NCI-H446 (cell line): ENCODE data around the gene WASF1.
"Not testable (repeated sequence)": the region's sequence is repeated elsewhere in the genome, so short reads cannot be mapped to it uniquely, and the experiment has no call there.

Experiments
- DNase-seq, 2 experiments: peaks; one replicate each; lab custom pipeline; 2025; lab: John Stamatoyannopoulos, UW

The WASF1 gene

DNA sequence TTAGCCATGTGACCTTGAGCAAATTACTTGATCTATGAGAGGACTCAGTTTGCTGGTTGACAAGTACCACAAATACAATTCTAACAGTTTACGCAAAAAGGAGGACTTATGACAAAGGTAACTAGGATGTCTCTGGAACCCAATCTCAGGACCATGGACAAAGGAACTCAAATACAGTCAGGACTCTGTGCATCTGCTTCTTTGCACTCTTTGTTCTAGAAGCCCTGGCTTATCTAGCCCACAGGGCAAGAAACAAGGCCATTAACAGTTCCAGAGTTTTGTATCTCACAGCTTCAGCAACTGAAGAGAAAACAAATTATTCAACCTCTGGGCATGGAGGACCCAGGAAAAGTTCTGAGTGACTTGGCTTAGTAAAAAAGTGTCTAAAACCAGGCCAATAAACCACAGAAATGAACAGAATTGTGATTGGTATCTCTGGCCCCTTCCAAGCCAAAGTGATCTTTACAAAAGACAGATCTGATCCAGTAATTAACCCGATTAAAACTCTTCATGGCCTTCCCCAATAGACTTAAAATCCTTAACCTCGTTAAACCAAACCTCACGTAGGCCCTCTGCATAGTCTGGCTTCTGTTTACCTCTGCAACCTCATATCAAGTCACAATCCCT lies 5.9 kb downstream of the WASF1 start:
- no peak for DNase-seq

DNA sequence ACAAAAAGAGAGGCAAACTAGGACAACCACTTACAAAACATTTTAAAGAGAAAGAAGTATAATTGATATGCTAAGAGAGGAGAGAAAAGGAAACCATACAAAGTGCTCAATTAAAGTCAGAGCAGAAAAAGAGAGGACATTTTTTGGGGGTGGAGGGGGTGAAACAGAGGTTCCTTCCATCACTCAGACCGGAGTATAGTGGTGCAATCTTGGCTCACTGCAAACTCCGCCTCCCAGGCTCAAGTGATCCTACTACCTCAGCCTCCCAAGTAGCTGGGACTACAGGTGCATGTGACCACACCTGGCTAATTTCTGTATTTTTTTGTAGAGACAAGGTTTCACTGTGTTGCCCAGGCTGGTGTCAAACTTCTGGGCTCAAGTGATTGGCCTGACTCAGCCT lies 9.4 kb downstream of the WASF1 start:
- DNase-seq: no peak

DNA sequence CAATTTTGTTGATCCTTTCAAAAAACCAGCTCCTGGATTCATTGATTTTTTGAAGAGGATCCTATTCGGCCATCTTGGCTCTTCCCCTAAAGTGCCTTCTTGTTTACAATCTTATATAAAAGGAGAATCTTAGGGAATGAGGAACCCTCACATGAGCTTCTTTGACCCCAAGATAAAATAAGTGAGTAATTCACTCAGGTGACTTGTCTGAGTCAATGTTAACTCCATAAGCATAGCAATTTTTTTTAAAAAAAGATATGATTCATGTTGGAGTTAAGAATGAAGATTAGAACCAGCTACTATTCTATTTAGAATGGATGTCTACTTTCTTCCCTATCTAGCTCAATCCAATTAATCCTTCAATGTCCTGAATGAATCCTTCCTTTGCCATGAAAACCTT lies 21.0 kb downstream of the WASF1 start:
- DNase-seq: no peak

DNA sequence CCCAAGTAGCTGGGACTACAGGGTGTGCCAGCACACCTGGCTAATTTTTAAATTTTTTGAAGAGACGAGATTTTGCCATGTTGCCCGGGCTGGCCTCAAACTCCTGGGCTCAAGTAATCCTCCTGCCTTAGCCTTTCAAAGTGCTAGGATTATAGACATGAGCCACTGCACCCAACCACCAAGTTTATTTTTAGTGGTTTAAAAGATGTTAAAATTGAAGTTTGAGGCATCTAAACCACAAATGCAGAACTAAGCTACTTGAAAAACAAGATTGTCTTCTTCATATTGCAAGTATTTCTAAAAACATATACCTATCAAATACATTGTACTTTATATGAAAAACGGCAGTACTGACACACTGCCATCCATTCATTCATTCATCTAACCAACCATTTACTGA lies 31.6 kb downstream of the WASF1 start:
- DNase-seq: no peak

DNA sequence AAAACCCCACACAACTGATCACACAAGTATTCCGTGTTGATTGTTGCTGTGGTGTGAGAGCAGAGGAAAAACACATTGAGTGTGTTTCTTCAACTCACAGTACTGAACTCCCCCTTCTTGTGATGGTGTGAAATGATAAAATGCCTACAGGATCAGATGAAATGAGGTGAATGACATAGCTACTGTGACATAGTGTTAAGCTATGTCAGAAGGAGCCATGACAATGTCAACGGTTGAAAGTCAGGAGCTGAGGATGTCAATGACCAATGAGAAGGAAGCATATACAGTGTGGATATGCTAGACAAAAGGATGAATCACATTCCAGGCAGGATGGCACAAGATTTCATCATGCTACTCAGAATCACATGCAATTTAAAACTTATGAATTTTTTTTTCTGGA lies 38.8 kb downstream of the WASF1 start:
- no peak for DNase-seq

DNA sequence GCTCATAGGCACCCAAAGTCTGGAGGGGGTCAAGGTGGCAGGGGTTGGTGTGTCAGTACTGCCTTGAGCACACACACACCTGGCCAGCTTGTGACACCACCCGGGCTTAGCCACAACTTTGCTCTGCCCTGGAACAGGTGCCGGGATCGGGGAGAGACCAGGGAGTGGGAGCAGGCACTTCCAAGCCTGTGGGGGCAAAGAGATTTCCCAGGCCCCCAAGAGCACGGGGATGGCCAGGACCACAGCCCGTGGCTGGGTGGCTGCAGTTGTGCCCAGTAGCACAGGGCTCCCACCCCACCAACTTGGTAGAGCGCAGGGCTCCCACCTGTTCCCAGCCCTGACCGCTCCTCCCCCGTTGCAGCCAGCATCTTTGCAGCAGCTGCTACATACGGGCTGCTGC lies 40.4 kb downstream of the WASF1 start:
- DNase-seq: no peak

DNA sequence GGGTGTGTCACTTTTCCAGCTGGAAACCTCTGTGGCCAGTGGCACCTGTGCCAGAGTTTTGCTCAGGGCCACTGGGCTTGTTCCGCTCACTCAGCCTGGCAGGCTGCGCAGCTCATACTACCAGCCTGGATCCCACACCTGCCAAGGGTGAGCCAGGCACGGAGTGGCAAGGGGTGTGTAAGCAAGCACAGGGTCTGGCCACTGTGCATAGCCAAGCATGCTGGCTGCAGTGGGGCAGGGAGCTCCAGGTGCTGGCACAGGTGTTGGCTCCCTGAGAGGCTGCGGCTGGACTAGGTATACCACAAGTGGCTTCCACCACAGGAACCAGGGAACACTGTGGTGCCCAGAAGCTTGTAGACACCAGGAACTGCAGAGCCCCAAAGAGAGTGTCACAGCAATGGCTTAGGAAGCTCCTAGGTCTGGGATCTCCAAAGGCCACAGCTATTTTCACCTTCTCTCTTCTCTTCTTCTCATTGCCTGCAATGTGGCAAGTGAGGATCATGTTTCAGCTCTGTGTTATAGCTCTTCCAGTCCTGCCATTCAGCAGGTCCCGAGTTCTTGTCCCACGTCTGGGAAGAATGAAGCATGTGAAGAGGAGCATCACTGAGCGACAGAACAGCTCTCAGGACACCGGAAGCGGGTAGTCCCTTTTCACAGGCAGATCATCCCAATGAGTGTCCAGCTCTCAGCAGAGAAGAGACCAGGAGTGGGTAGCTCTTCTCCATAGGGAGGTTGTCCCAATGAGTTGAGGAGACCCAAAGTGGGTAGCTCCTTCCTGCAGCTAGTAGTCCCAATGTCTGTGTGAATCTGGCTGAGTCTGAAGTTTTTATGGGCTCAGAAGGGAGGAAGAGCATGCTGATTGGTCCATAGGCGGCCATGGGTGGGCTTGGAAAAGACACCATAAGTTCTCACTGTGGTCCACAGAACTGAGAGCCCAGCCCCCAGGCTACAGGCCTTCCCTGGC lies 41.3 kb downstream of the WASF1 start:
- DNase-seq: no peak

DNA sequence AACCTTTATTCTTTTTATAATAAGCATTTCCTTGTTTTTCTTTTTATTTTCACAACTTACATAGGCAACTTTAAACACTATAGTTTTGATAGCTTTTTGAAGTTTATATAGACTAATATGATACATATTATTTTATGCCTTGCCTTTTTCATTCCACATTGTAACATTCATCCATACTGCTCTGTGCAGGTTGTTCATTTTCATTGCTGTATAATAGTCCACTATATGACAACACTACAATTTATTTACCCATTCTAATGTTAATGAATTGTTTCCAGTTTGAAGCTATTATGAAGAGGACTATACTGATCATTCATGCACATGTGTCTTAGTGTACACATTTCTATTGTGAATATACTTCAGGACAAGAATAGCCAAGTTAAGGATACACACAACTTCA lies 49.1 kb downstream of the WASF1 start:
- no peak for DNase-seq

DNA sequence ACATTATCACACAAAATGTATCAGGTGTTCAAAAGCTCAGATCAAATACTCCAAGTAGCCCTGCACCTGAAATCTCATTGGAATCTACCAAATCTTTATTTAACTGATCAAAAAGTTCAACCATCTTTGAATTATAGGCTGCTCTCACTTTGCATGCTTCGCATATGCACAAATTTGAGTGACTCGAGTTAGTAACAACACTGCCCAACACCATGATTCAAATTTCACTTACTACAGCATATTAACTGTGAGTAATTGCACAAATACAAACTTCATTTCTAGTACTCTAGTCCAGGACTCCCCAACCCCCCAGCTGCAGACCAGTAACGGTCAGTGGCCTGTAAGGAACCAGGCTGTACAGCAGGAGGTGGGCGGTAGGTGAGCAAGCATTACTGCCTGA lies 51.1 kb downstream of the WASF1 start:
- no peak for DNase-seq

DNA sequence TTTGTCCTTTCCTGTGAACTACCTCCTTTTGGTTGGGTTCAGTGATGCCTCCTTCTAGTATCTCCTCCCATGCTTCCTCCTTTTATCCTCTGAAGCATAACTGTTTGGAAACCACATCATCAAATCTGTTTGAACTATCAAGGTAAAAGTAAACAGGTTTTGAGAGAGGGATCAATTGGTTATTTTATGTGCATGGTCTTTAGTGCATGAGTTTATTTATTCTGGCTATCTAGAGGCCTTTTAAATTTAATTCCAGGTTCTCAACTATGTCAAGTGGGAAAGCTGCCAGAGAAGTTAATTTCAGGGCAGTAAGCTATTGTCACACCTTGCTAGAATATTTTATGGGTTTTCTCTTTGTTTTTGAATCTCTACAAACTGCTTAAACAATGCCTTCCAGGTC lies 54.1 kb downstream of the WASF1 start:
- no peak for DNase-seq

DNA sequence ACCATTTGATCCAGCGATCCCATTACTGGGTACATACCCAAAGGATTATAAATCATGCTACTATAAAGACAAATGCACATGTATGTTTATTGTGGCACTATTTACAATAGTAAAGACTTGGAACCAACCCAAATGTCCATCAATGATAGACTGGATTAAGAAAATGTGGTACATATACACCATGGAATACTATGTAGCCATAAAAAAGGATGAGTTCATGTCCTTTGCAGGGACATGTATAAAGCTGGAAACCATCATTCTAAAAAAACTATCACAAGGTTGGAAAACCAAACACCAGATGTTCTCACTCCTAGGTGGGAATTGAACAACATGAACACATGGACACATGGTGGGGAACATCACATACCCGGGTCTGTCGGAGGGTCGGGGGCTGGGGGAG lies 57.8 kb downstream of the WASF1 start:
- DNase-seq: not testable (repeated sequence)

DNA sequence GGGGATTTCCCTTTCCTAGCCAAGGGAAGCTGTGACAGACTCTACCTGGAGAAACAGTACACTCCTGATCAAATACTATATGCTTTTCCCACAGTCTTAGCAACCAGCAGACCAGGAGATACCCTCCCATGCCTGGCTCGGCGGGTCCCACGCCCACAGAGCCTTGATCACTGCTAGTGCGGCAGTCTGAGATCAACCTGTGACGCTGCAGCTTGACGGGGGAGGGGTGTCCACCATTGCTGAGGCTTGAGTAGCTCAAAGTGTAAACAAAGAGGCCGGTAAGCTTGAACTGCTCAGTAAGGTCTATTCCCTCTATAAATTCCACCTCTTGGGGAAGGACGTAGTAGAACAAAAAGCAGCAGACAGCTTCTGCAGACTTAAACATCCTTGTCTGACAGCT lies 63.2 kb downstream of the WASF1 start:
- no peak for DNase-seq

DNA sequence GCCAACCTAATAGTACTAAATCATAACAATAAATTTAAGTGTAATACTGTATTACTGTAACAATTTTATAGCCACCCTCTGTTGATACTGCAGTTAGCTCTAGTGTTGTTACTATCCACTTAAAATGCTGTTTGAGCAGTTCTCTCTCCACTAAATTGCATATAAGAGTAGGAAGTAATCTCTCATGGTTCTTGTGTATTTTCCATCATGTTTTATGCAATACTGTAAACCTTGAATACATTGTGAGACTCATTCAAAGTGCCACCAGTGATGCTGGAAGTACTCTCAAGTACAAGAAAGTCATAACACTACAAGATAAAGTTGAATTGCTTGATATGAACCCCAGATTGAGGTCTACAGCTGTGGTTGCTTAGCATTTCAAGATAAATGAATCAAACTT lies 65.5 kb downstream of the WASF1 start:
- DNase-seq: no peak

DNA sequence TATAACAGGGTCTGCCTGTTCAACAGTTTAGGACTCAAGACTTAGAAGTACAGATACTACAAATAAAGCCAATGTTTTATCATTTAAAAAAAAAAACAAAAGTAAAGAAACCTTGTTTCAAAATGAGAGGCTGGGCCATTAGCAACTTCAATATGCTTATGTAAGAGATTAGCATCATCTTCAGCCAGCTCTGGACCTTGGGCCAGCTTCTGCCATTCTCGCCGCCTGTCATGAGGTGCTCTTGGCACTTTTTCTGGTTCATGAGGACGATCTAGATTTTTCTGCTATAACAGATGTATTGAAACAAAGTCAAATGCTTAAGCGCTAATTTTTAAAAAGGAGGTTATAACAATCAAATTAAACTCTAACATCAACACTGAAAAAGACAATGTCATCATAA lies 74.2 kb downstream of the WASF1 start:
- DNase-seq: no peak

DNA sequence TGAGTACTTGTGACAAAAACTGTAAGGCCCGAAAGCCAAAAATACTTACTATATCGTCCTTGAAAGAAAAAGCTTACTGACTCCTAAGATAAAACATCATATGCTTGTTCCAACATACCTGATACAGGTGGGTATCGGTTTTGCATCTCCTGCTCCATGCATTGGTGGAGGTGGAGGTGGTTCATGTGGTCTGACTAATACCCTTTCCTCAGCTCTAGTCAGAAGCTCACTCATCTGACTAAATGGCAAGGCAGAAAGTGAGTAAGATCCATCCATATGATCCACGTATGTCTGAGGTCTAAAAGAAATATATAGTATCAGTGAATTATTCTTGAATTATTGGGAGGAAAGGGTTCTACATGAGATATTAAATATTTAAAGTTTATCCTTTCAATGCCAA lies 76.2 kb downstream of the WASF1 start:
- no peak for DNase-seq

DNA sequence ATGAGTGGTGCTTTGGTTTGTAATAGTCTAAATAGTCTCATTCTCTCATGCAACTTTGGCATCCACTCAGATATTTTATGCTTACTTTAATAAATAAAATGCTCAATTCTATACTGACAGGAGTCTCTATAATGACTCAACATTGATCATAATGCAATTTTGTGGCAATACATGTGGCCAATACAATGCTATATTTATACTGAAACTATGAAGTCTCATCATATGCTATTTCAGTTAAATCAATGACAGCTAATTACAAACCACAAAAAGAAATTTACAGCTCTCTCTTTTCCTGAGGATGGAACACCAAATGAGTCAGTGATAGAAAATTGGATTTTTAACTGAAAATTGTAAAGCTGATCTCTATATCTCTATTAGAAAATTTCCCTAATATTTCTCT lies 77.1 kb downstream of the WASF1 start:
- no peak for DNase-seq

DNA sequence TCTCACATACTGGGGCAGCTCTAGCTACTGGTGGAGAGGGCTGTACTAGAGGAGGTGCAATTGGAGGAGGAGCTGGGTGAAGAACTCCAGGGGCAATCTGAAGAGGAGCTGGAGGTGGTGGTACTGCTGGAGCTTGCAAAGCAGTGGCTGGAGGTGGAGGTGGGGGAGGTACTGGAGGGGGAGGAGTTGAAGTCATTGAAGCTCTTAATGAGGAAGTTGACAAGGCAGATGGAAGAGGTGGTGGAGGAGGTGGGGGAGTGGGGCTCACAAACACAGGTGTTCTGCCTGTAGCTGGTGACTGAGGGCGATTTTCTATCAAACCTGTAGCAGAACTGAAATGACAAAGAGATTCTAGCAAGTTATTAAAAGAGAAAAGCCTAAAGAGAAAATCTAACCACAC lies 77.6 kb downstream of the WASF1 start:
- no peak for DNase-seq

DNA sequence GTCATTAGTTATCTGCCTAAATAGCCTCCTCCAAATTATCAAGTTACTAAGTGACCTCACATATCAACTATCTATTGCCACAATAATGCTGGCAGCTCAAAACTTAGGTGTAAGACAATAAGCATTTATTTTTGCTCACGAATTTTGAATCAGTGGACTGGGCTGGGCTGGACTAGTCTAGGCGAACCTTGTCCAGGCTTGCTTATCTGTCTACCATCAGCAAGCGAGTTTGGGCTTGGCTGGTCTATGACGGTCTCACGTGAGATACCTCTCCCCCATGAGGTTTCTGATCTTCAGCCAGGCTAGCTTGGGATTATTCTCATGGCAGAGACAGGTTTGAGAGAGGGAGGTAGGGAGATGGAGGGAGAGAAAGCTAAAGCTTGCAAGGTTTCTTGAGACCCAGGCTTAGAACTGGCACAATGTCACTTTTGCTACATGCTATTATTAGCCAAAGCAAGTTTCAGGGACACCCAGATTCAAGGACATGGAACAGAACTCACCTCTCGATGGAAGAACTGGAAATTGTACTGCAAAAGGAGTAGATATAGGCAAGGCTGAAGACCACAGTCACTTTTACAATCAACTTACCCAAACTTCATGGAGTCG lies 80.9 kb downstream of the WASF1 start:
- DNase-seq: no peak

DNA sequence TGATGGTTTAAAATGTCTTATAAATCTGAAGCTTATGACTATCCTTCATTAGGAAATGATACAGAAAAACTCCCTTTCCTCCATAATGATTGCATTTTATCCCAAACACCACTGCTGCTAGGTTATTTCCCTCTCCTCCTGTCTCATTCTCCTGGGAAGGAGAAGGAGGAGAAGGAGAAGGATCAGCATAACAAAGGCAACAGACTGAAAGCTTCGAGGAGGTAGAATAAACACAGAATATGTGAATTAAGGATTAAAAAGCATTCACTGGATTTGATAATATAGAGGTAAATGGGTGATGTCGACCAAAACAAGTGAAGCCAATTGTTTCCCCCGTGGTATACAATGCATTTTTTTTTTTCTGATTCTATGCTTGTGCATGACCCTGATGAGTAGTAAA lies 82.0 kb downstream of the WASF1 start:
- DNase-seq: no peak

DNA sequence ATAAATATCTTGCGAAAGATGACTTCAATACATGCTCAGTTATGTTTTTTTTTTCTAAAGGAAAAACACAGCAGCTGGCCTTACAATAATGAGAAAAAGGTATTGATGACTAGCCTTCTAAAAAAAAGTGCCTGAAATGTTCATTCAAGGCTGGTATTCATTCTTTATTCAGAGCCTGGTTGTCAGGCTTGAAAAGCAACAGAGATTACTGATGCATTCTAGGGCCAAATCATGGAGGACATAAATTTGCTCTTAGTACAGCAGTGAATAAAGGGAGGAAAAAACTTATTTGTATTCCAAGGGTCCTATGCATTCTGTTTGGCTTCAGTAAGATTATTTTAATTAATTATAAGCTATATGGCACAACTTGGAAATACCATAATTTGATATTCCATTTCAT lies 83.5 kb downstream of the WASF1 start:
- DNase-seq: no peak

DNA sequence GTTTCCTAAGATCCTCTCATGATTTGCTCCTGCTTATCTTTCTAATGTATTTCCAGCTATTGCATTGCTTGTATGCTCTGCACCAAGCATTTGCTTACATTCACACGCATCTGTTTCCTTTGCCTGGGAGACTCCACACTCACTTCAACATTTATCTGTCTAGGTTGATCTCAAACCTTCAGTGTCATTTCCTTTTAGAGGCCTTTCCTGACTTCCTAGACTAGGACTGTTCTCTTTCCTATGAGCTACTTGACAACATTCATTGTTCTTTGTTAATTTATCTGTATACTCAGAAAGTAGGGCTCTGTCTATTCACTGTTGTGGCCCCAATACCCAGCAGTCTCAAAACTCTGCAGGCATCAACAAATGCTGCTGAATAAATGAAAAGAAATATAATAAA lies 84.4 kb downstream of the WASF1 start:
- no peak for DNase-seq

DNA sequence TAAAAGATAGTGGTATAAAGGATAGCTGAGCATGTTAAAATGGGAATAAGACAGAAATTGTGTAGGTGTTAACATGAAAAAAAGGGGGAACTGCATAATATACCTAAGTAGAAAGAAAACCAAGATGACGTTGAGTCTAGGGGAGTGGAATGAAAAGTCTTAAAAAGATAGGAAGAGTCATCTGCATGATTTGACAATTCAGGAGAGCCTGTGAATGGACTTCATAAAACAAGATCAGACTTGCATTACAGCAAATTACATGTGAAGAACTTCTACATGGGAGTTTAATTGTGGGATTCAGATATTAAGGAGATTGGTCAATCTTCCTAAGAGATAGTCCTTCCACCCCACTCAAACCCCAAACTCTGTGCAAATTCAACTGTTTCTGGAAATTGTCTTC lies 85.5 kb downstream of the WASF1 start:
- DNase-seq: no peak

DNA sequence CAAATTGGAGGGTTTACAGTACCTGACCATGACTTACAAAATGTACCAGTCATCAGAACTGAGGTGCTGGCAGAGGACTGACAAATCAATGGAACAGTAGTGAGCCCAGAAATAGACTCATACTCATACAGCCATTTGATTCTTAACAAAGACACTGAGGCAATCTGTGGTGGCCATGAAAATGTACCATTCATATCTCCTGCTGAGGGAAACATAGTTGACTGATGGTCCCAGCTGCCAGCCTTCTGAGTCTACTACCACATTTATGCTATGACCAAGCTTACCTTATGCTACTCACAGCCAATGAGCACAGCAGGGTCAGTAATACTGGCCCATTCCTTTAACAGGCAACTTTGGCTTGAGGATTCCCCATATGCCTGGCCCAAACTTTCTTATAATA lies 88.6 kb downstream of the WASF1 start:
- DNase-seq: no peak
